Lower lobe of right lung (tissue), 2 donors: ENCODE measurements around the gene SLC7A14. TPM values are rescaled to one million over a fixed set of nuclear protein-coding genes. Genes with fewer than 3 reads are reported as not detected.
A peak's percentile ranks its signal among the peaks of the same experiment; 100 is the strongest.

Experiments used
- ATAC-seq, 2 donors: fragments of 200-7000 bp; cut with Tn5 transposase; one replicate each; pipeline ENCODE4 v1.9.1; 2020 to 2022; ENCODE audit warnings: mild to moderate bottlenecking in 2 of 2, moderate library complexity in 2 of 2
- DNase-seq: peaks from one replicate; pipeline ENCODE4 v3.0.0-alpha.2; 2020
- H3K27ac ChIP-seq: fragments of 200-600 bp; one replicate; pipeline ENCODE4 v1.8.0; 2022
- H3K27me3 ChIP-seq: fragments of 200-600 bp; one replicate; pipeline ENCODE4 v1.8.0; 2022; ENCODE audit warnings: low read depth
- H3K36me3 ChIP-seq: fragments of 200-600 bp; one replicate; pipeline ENCODE4 v1.8.0; 2022; ENCODE audit warnings: mild to moderate bottlenecking
- H3K4me1 ChIP-seq: fragments of 200-600 bp; one replicate; pipeline ENCODE4 v1.8.0; 2022
- H3K4me3 ChIP-seq: fragments of 200-600 bp; one replicate; pipeline ENCODE4 v1.8.0; 2022; ENCODE audit warnings: mild to moderate bottlenecking
- H3K9me3 ChIP-seq: fragments of 200-600 bp; one replicate; pipeline ENCODE4 v1.8.0; 2022
- intact Hi-C: fragments of 100-400 bp; cut with DNase I; formaldehyde crosslinking; loops from one replicate; pipeline ENCODE4 v1.11.0; 2022
- total RNA-seq: library from RNA; stranded (reverse); fragmentation: NEBNext Ultra II Directional; extraction: Animal tissue kit (Norgen Biotek cat#: 25700); gene quantifications from one replicate; pipeline ENCODE4 v1.2.1, GENCODE V29; 2021
- TF ChIP-seq, protein P1 (sequence below): fragments of 200-600 bp; IDR thresholded peaks from one replicate; pipeline ENCODE4 v1.8.0; 2022; ENCODE audit warnings: antibody characterized with exemption, mild to moderate bottlenecking
- donor health status: DM: no; HTN: yes; CAD: no; lungs with severe emphysema.

SLC7A14 gene
- total RNA-seq, 1 donor from 2014 or later, result 0.06 TPM

DNA sequence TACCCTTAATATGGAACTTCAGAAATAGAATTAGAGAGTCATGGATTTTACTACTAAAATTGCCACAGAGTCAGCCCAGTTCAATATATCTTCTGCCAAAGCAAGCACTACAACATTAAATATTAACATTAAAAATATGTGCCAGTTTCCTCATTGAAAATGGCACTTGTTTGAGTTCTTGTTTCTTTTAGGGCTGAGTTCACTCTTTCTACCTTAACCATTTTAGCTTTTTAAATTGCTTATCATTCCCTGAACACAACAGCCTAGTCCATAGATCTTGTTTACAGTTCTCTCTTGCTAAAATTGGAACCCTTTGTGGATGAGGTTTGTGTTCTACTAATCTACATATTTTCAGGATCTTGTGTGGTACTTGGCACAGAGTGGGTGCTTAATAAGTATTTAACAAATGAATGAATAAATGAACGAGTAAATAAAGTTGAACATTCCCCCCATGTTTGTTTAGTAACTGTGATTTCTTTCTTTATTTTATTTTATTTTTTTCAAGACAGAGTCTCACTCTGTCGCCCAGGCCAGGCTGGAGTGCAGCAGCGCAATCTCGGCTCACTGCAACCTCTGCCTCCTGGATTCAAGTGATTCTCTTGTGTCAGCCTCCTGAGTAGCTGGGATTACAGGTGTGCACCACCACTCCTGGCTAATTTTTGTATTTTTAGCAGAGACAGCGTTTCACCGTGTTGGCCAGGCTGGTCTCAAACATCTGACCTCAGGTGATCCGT is 46.0 kb upstream of the SLC7A14 start:
- Histone ChIP-seq H3K27ac (peak overlapping the region; percentile 32), H3K27me3 (no peaks in the 10 kb centered on the region), H3K4me1 (no peaks in the 10 kb centered on the region), H3K4me3 (no peak overlapping the region), H3K9me3 (no peaks in the 10 kb centered on the region), H3K36me3 (no peaks in the 10 kb centered on the region)
- DNase-seq, result no peak
- ATAC-seq, result peak; percentile 49 to 86
- intact Hi-C loops, result no loop called here
- TF ChIP-seq, protein P1, sequence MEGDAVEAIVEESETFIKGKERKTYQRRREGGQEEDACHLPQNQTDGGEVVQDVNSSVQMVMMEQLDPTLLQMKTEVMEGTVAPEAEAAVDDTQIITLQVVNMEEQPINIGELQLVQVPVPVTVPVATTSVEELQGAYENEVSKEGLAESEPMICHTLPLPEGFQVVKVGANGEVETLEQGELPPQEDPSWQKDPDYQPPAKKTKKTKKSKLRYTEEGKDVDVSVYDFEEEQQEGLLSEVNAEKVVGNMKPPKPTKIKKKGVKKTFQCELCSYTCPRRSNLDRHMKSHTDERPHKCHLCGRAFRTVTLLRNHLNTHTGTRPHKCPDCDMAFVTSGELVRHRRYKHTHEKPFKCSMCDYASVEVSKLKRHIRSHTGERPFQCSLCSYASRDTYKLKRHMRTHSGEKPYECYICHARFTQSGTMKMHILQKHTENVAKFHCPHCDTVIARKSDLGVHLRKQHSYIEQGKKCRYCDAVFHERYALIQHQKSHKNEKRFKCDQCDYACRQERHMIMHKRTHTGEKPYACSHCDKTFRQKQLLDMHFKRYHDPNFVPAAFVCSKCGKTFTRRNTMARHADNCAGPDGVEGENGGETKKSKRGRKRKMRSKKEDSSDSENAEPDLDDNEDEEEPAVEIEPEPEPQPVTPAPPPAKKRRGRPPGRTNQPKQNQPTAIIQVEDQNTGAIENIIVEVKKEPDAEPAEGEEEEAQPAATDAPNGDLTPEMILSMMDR, result no peak

- intact Hi-C loops, result no loop called here
- Histone ChIP-seq H3K4me3 (no peak overlapping the region), H3K9me3 (no peaks in the 10 kb centered on the region), H3K36me3 (no peaks in the 10 kb centered on the region), H3K4me1 (peaks cover 3% of the 10 kb centered on the region), H3K27ac (no peak overlapping the region), H3K27me3 (no peaks in the 10 kb centered on the region)
- DNase-seq (no peak), ATAC-seq (no peak)
- TF ChIP-seq, protein P1, result no peak
Measured at GRCh38 chr3:170623524-170623923, 37.6 kb upstream of the SLC7A14 start.

DNA sequence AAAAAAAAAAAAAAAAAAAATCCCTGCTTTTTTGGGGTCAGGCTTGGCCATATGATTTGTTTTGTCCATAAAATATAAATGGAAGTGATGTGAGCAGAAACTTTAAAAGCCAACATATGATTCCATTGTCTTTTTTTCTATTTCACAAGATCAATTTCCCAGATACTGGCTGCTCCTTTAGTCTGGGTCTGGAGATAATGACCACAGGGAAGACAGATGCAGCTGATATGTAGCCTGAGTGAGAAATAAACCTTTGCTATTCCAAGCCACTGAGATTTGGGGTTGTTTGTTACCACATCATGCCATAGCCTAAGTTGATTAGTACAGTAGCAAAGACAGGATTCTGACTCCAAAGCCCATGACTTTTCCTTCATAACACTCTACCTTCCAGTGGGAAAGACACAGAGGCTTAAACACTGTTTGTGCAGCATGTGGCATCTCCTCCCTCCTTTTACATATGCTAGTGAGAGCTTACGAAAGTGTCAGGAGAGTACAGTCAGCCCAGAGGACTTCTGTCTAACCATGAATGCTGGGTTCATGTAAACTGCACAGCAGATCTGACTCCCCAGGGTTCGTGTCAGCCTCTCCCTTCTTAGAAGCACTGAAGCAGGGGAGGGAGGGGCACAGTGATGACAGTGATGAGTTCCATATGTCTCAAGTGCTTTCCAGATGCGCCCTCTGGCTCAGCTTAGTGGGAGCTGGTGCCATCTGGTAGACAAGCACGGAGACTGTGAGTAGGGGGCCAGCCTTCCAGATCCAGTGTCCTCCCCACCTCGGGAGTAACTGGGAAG is 36.7 kb upstream of the SLC7A14 start:
- intact Hi-C loops, result no loop called here
- DNase-seq, result no peak
- H3K4me1 ChIP-seq, result peaks cover 3% of the 10 kb centered on the region
- TF ChIP-seq, protein P1, result no peak
- no peak overlapping the region for H3K4me3 ChIP-seq
- peak; percentile 16 to 65 for ATAC-seq
- no peaks in the 10 kb centered on the region for H3K27me3 ChIP-seq
- H3K9me3 ChIP-seq, result no peaks in the 10 kb centered on the region
- H3K27ac ChIP-seq, result no peak overlapping the region
- H3K36me3 ChIP-seq, result no peaks in the 10 kb centered on the region

- no peak for DNase-seq
- no peak for ATAC-seq
- no peaks in the 10 kb centered on the region for H3K36me3 ChIP-seq
- no peaks in the 10 kb centered on the region for H3K9me3 ChIP-seq
- H3K27ac ChIP-seq, result no peak overlapping the region
- intact Hi-C loops, result no loop called here
- TF ChIP-seq, protein P1, result no peak
- H3K4me1 ChIP-seq, result peaks cover 3% of the 10 kb centered on the region
- H3K4me3 ChIP-seq, result no peak overlapping the region
- no peaks in the 10 kb centered on the region for H3K27me3 ChIP-seq
Measured at GRCh38 chr3:170621256-170621655, 35.4 kb upstream of the SLC7A14 start.

DNA sequence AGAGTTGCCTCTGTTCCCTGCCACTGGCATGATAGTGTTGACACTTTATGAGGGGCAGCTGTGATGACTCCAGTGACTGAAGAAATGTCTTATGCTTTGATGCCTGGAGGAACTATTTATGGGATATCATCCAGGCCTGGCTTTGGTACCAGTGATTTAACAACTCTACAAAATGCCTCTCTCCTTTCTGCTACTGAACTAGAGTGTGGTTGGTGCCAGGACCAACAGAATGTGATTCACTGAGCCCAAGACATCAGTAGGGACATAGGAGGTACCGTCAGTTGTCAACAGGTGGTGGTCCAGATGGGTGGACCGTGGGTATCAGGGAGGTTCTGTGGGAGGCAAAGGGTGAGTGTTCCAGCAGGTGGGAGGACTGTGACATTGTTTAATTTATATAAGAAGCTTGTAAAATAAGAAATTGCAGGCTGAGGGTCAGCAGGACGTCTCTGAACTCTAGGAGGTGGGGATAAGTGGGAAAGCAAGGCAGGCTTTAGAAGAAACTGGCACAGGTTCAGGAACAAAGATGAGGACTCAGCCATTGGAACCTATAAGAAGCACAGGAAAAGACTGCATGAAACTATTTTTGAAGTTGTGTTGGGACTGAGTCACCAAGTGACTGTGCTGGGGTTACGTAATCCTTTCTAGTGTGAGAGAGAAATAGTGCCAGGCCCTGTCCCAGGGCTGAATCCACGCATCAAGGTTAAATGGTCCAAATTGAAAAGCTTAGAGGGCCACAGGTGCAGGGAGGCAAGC is 28.5 kb upstream of the SLC7A14 start:
- TF ChIP-seq, protein P1, result no peak
- H3K27ac ChIP-seq, result no peak overlapping the region
- H3K4me1 ChIP-seq, result no peaks in the 10 kb centered on the region
- H3K4me3 ChIP-seq, result no peak overlapping the region
- H3K36me3 ChIP-seq, result no peaks in the 10 kb centered on the region
- no peaks in the 10 kb centered on the region for H3K9me3 ChIP-seq
- DNase-seq (no peak), ATAC-seq (peak; percentile 91 to 99)
- H3K27me3 ChIP-seq, result no peaks in the 10 kb centered on the region
- intact Hi-C loops, result no loop called here
